ENCODE measurements around the gene HOXB6. TPM values are rescaled to one million over a fixed set of nuclear protein-coding genes. Genes with fewer than 3 reads are reported as not detected.
A peak's percentile ranks its signal among the peaks of the same experiment; 100 is the strongest.

HOXB6 gene
- total RNA-seq, 1 experiment from 2014 or later: 196 TPM

DNA sequence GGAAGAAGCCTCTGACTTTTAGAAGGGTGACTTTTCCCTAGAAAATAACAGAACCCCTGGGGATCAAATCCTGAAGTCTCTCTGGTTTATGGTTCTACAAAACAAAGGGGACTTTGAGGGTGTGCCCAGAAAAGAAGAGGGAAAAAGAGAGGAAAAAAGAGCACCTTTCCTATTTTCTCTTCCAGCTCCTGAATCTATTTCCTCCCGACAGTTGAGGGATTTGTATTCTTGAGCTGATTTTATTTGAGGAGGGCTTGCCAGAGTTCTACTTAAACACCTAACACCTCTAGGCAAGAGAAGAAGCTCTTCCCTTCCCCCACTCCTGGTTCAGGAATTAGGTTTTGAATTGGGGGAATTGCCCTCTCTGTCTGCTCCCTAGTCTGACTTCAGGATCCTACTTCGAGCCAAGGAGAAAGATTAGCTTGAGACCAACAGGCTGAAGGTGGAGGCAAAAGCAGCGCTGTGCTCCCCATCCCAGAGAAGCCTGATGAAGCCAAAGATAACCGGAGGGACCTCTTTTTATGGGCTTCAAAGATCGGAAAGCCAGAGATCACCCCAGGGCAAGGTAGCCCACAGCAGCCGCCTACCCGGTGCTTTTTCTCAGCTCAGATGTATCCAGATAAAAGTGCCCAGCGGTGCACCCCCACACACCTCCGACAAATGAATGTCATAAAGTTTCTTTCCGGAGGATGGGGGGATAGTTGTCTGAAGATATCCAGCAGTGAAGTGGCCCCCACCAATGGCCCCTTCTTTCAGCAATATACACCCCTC is 15.5 kb downstream of the HOXB6 start:
- DNase-seq (ENCODE audit: low read depth, low spot score) (no peak), ATAC-seq (no peak)
- TSS peak; percentile 40 for BruUV-seq (replicated peaks)
- no peaks in the 10 kb centered on the region for H3K36me3 ChIP-seq (ENCODE audit: control insufficient read depth, insufficient read depth, low read length)
- peaks cover 76% of the 10 kb centered on the region for H3K4me1 ChIP-seq (ENCODE audit: control insufficient read depth, insufficient read depth, low read length)
- POLR2A ChIA-PET: interaction anchor here (0.6 to 2.0 kb wide), 7 partner anchors 9 to 1373 kb away, joined by 3 to 7 read pairs (median 4); partner anchors contain the start of gene HOXB8
- H3K27me3 ChIP-seq (ENCODE audit: control insufficient read depth, insufficient read depth, low read length): no peaks in the 10 kb centered on the region
- peak overlapping the region; percentile 99 for H3K27ac ChIP-seq (ENCODE audit: low read length)
- peak overlapping the region; percentile 70 to 99 for H3K4me3 ChIP-seq (ENCODE audit: low read depth in 2 of 2, low read length in 2 of 2)
- intact Hi-C loops (cut with micrococcal nuclease; ENCODE audit: unreplicated experiment) (no loop called here), in situ Hi-C loops (cut with HindIII; ENCODE audit: low pct_unique_long_range_greater_than_20kb, low sequenced_read_pairs) (no loop called here)
- CTCF ChIA-PET: interaction anchor here (0.6 to 1.7 kb wide), 7 partner anchors 12 to 327 kb away, joined by 3 to 6 read pairs (median 3); no protein-coding TSS in a partner anchor
- TF ChIP-seq POLR2AphosphoS5 (IDR thresholded peaks at IDR 0.05; ENCODE audit: low read depth, low read length): peak; percentile 22
- TF ChIP-seq, protein P1, sequence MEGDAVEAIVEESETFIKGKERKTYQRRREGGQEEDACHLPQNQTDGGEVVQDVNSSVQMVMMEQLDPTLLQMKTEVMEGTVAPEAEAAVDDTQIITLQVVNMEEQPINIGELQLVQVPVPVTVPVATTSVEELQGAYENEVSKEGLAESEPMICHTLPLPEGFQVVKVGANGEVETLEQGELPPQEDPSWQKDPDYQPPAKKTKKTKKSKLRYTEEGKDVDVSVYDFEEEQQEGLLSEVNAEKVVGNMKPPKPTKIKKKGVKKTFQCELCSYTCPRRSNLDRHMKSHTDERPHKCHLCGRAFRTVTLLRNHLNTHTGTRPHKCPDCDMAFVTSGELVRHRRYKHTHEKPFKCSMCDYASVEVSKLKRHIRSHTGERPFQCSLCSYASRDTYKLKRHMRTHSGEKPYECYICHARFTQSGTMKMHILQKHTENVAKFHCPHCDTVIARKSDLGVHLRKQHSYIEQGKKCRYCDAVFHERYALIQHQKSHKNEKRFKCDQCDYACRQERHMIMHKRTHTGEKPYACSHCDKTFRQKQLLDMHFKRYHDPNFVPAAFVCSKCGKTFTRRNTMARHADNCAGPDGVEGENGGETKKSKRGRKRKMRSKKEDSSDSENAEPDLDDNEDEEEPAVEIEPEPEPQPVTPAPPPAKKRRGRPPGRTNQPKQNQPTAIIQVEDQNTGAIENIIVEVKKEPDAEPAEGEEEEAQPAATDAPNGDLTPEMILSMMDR (IDR thresholded peaks at IDR 0.05): no peak
- peak; percentile 47 for TF ChIP-seq TCF7L2 (IDR thresholded peaks at IDR 0.05; ENCODE audit: low read depth, low read length)
- TF ChIP-seq, protein P2, sequence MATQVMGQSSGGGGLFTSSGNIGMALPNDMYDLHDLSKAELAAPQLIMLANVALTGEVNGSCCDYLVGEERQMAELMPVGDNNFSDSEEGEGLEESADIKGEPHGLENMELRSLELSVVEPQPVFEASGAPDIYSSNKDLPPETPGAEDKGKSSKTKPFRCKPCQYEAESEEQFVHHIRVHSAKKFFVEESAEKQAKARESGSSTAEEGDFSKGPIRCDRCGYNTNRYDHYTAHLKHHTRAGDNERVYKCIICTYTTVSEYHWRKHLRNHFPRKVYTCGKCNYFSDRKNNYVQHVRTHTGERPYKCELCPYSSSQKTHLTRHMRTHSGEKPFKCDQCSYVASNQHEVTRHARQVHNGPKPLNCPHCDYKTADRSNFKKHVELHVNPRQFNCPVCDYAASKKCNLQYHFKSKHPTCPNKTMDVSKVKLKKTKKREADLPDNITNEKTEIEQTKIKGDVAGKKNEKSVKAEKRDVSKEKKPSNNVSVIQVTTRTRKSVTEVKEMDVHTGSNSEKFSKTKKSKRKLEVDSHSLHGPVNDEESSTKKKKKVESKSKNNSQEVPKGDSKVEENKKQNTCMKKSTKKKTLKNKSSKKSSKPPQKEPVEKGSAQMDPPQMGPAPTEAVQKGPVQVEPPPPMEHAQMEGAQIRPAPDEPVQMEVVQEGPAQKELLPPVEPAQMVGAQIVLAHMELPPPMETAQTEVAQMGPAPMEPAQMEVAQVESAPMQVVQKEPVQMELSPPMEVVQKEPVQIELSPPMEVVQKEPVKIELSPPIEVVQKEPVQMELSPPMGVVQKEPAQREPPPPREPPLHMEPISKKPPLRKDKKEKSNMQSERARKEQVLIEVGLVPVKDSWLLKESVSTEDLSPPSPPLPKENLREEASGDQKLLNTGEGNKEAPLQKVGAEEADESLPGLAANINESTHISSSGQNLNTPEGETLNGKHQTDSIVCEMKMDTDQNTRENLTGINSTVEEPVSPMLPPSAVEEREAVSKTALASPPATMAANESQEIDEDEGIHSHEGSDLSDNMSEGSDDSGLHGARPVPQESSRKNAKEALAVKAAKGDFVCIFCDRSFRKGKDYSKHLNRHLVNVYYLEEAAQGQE (IDR thresholded peaks at IDR 0.05; ENCODE audit: insufficient read depth in 1 of 2, low read depth in 2 of 2, low read length in 1 of 2): peak in 1 of 2 experiments; percentile 23; a peak in 1 of 4 replicates
- 0 out of 2 replicates have a peak, but pooled peaks have one; percentile 63 for TF ChIP-seq SIN3A (IDR thresholded peaks at IDR 0.05; ENCODE audit: borderline replicate concordance, insufficient read depth, low read depth, low read length)
- no peaks in the 10 kb centered on the region for H3K9me3 ChIP-seq (ENCODE audit: control insufficient read depth, insufficient read depth, low read depth, low read length)

DNA sequence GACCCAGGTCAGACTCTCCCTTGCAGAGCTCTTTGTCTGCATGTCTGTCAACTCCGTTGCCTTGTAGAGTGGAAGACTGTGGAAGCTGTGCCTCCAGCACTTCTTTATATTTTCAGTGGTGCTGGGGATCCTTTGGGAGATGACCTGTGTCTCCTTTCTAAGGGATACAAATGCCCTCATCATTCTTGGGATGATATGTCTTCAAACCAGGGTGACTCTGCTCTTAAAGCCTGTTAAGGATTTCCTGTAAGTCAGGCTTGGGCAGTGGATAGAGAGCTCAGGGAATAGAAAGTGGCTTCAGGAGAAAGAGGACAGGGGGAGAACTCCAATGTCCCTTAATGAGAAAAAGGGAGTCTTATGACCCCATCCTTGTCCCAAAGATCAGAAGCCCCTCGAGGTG is 16.3 kb downstream of the HOXB6 start:
- peaks cover 79% of the 10 kb centered on the region for H3K4me1 ChIP-seq (ENCODE audit: control insufficient read depth, insufficient read depth, low read length)
- H3K27me3 ChIP-seq (ENCODE audit: control insufficient read depth, insufficient read depth, low read length): no peaks in the 10 kb centered on the region
- POLR2A ChIA-PET: interaction anchor here (0.5 to 2.0 kb wide), 8 partner anchors 10 to 1372 kb away, joined by 3 to 7 read pairs (median 4); partner anchors contain the start of gene HOXB8
- DNase-seq (ENCODE audit: low read depth, low spot score) (no peak), ATAC-seq (no peak)
- BruUV-seq (replicated peaks): no TSS peak
- H3K27ac ChIP-seq (ENCODE audit: low read length): peak overlapping the region; percentile 99
- CTCF ChIA-PET: interaction anchor here (0.6 to 2.0 kb wide), 7 partner anchors 19 to 329 kb away, joined by 3 to 8 read pairs (median 4); partner anchors contain the start of gene HOXB8
- H3K9me3 ChIP-seq (ENCODE audit: control insufficient read depth, insufficient read depth, low read depth, low read length): no peaks in the 10 kb centered on the region
- no peaks in the 10 kb centered on the region for H3K36me3 ChIP-seq (ENCODE audit: control insufficient read depth, insufficient read depth, low read length)
- TF ChIP-seq, protein P1 (IDR thresholded peaks at IDR 0.05): no peak
- no peak; the same call in 1 of the 2 replicates for TF ChIP-seq POLR2AphosphoS5 (IDR thresholded peaks at IDR 0.05; ENCODE audit: low read depth, low read length)
- no peak for TF ChIP-seq TCF7L2 (IDR thresholded peaks at IDR 0.05; ENCODE audit: low read depth, low read length)
- TF ChIP-seq, protein P2 (IDR thresholded peaks at IDR 0.05; ENCODE audit: insufficient read depth in 1 of 2, low read depth in 2 of 2, low read length in 1 of 2): no peak
- in situ Hi-C loops (cut with HindIII; ENCODE audit: low pct_unique_long_range_greater_than_20kb, low sequenced_read_pairs) (no loop called here), intact Hi-C loops (cut with micrococcal nuclease; ENCODE audit: unreplicated experiment) (no loop called here)
- peak overlapping the region; percentile 70 to 99 for H3K4me3 ChIP-seq (ENCODE audit: low read depth in 2 of 2, low read length in 2 of 2)
